Fibroblast of lung (primary cell): ENCODE measurements around the gene HCN1. TPM values are rescaled to one million over a fixed set of nuclear protein-coding genes. Genes with fewer than 3 reads are reported as not detected.

Experiments used
- DNase-seq, 2 donors: peaks; one replicate each; pipeline versions ENCODE4 v3.0.0 to v3.0.0-alpha.2; 2010; ENCODE audit warnings: low read depth in 2 of 2
- H2AFZ ChIP-seq: 2 replicates; pipeline ENCODE4 v1.5.1; 2012; ENCODE audit warnings: low read length, control low read depth, inconsistent platforms
- H3K27ac ChIP-seq: 2 replicates; pipeline ENCODE4 v1.5.1; 2011; ENCODE audit warnings: low read length, control low read depth; ENCODE audit not compliant: insufficient read depth
- H3K27me3 ChIP-seq: 2 replicates; pipeline ENCODE4 v1.5.1; 2011; ENCODE audit warnings: mild to moderate bottlenecking, low read length; ENCODE audit not compliant: control insufficient read depth, insufficient read depth
- H3K36me3 ChIP-seq: 2 replicates; pipeline ENCODE4 v1.5.1; 2011; ENCODE audit warnings: low read length; ENCODE audit not compliant: control insufficient read depth, insufficient read depth
- H3K4me1 ChIP-seq: 2 replicates; pipeline ENCODE4 v1.5.1; 2011; ENCODE audit warnings: low read length; ENCODE audit not compliant: control insufficient read depth, insufficient read depth; ENCODE audit errors: extremely low read depth
- H3K4me2 ChIP-seq: 2 replicates; pipeline ENCODE4 v1.5.1; 2011; ENCODE audit warnings: low read length, control low read depth; ENCODE audit not compliant: insufficient read depth; ENCODE audit errors: extremely low read depth
- H3K4me3 ChIP-seq, 4 experiments: fragments of 200-600 bp in 1 of 4; sonication (generic) in 1 of 4; replicated peaks in 1 of 4; 2 replicates each; pipeline ENCODE4 v1.5.1; 2011 to 2016; ENCODE audit warnings: low read length in 4 of 4, low read depth in 3 of 4, mild to moderate bottlenecking in 3 of 4, control low read depth in 2 of 4, inconsistent platforms in 1 of 4, mixed read lengths in 1 of 4; ENCODE audit not compliant: insufficient read depth in 1 of 4; ENCODE audit errors: control extremely low read depth in 1 of 4
- H3K79me2 ChIP-seq: 2 replicates; pipeline ENCODE4 v1.5.1; 2012; ENCODE audit warnings: mild to moderate bottlenecking, low read length, inconsistent platforms; ENCODE audit not compliant: control insufficient read depth, insufficient read depth
- H3K9ac ChIP-seq: 2 replicates; pipeline ENCODE4 v1.5.1; 2011; ENCODE audit warnings: mild to moderate bottlenecking, low read length, control low read depth; ENCODE audit not compliant: insufficient read depth
- H3K9me3 ChIP-seq: 2 replicates; pipeline ENCODE4 v1.5.1; 2012; ENCODE audit warnings: low read depth, low read length; ENCODE audit not compliant: control insufficient read depth, insufficient read depth
- H4K20me1 ChIP-seq: 2 replicates; pipeline ENCODE4 v1.5.1; 2011; ENCODE audit warnings: low read length; ENCODE audit not compliant: control insufficient read depth, insufficient read depth; ENCODE audit errors: extremely low read depth
- EZH2 ChIP-seq: IDR thresholded peaks from 2 replicates; pipeline ENCODE4 v1.5.1; 2012; ENCODE audit warnings: low read length, control low read depth, mild to moderate bottlenecking; ENCODE audit errors: missing control alignments
- polyA plus RNA-seq, 2 donors: library from polyadenylated mRNA; depleted of rRNA in 1 of 2; stranded (reverse) in 1 of 2; unstranded in 1 of 2; fragments of >200 nt; gene quantifications; 2 replicates each; pipeline ENCODE4 v1.2.1, GENCODE V29; 2011 to 2012; ENCODE audit warnings: missing spikeins in 1 of 2
- total RNA-seq: library from RNA; depleted of rRNA; stranded (reverse); fragments of >200 nt; gene quantifications from 2 replicates; pipeline ENCODE4 v1.2.1, GENCODE V29; 2014
- TF ChIP-seq, protein P1 (sequence below), 2 donors: IDR thresholded peaks in 1 of 2; conservative IDR thresholded peaks in 1 of 2; 1 replicate in 1 of 2; 2 replicates in 1 of 2; pipeline ENCODE4 v1.5.1; 2011 to 2012; ENCODE audit warnings: low read length in 2 of 2, control low read depth in 1 of 2, inconsistent platforms in 1 of 2, low read depth in 1 of 2, mild to moderate bottlenecking in 1 of 2

HCN1 gene
- total and polyA plus RNA-seq, 2 donors (not counting 1 experiment from before 2014, with no cell fraction given): not detected

DNA sequence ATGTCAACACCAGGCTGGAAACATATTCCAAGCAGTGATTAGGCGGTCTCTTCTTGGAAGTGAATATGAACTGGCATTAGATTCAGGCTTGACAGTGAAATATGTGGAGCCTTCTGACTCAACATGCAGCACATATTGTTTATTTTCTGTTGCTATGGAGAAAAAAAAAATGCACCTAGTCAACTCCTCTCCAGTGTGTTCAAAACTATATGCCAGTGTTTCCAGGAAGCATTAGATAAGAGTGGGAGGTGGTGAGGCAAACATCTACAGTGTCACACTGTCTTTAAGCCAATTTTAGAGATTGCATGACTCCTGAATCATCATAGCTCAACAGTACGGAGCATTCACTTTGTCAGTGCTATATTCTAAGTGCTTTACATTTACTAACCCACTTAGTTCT lies 117.9 kb downstream of the HCN1 start:
- Histone ChIP-seq H3K27ac (no peak overlapping the region), H3K4me2 (no peak overlapping the region), H4K20me1 (no peaks in the 10 kb centered on the region), H3K4me1 (no peaks in the 10 kb centered on the region), H2AFZ (no peak overlapping the region), H3K79me2 (no peaks in the 10 kb centered on the region), H3K27me3 (no peaks in the 10 kb centered on the region), H3K4me3 (no peak overlapping the region), H3K9ac (no peak overlapping the region), H3K9me3 (no peaks in the 10 kb centered on the region), H3K36me3 (no peaks in the 10 kb centered on the region)
- no peak for DNase-seq
- TF ChIP-seq, protein P1, sequence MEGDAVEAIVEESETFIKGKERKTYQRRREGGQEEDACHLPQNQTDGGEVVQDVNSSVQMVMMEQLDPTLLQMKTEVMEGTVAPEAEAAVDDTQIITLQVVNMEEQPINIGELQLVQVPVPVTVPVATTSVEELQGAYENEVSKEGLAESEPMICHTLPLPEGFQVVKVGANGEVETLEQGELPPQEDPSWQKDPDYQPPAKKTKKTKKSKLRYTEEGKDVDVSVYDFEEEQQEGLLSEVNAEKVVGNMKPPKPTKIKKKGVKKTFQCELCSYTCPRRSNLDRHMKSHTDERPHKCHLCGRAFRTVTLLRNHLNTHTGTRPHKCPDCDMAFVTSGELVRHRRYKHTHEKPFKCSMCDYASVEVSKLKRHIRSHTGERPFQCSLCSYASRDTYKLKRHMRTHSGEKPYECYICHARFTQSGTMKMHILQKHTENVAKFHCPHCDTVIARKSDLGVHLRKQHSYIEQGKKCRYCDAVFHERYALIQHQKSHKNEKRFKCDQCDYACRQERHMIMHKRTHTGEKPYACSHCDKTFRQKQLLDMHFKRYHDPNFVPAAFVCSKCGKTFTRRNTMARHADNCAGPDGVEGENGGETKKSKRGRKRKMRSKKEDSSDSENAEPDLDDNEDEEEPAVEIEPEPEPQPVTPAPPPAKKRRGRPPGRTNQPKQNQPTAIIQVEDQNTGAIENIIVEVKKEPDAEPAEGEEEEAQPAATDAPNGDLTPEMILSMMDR (conservative IDR thresholded peaks at IDR 0.05 in 1 of 2, IDR thresholded peaks at IDR 0.05 in 1 of 2; ENCODE audit: low read depth in 1 of 2, low read length in 2 of 2): no peak
- no peak for TF ChIP-seq EZH2

DNA sequence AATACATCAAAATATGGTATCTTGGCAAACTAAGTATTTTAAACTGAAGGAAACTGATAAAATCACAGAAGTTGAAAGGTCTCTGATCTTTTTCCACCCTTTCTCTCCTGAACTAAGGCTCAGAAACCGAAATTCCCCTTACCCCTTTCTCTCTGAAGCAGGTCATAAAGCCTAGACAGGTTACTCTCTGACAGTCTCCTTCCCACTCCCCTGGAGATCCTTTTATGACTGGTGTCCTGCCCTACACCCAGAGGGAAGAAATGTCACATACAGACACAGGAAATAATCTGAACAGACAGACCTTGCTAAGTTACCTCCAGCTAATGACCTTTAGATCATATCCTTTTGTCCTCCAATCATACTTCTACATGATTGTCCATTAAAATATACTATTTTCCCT lies 127.4 kb downstream of the HCN1 start:
- no peaks in the 10 kb centered on the region for H3K36me3 ChIP-seq

DNA sequence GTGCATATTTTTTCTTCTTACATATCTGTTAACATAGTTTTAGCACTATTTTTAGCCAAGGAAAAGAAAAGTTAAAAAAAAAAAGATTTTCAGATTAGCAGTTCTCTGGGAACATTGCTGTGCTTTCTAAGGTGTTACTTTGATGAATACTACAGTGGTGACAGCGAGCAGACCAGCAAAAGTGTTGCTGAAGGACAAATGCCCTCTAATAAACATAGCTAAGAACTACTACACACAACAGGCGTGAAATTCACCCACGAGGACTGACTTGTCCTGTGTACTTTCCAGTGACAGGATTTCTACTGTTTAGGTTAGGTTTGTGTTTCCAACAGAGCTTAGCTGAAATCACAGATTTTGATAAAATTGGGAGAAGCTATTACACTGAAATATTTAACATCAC lies 153.8 kb downstream of the HCN1 start:
- Histone ChIP-seq H3K9me3 (no peaks in the 10 kb centered on the region), H3K27ac (no peak overlapping the region), H4K20me1 (no peaks in the 10 kb centered on the region), H3K4me3 (no peak overlapping the region), H3K36me3 (no peaks in the 10 kb centered on the region), H3K4me1 (no peaks in the 10 kb centered on the region), H3K27me3 (no peaks in the 10 kb centered on the region), H3K79me2 (no peaks in the 10 kb centered on the region), H2AFZ (no peak overlapping the region), H3K4me2 (no peak overlapping the region), H3K9ac (no peak overlapping the region)
- no peak for TF ChIP-seq EZH2
- TF ChIP-seq, protein P1 (conservative IDR thresholded peaks at IDR 0.05 in 1 of 2, IDR thresholded peaks at IDR 0.05 in 1 of 2; ENCODE audit: low read depth in 1 of 2, low read length in 2 of 2): no peak
- no peak for DNase-seq

More for the DNA sequence above, 127.4 kb downstream of the HCN1 start:
- no peaks in the 10 kb centered on the region for H3K27me3 ChIP-seq
- H3K27ac ChIP-seq: no peak overlapping the region
- H3K9ac ChIP-seq: no peak overlapping the region
- H3K4me3 ChIP-seq: no peak overlapping the region
- H3K4me1 ChIP-seq: no peaks in the 10 kb centered on the region
- no peaks in the 10 kb centered on the region for H3K79me2 ChIP-seq
- no peak for DNase-seq
- no peak overlapping the region for H2AFZ ChIP-seq
- TF ChIP-seq, protein P1 (conservative IDR thresholded peaks at IDR 0.05 in 1 of 2, IDR thresholded peaks at IDR 0.05 in 1 of 2; ENCODE audit: low read depth in 1 of 2, low read length in 2 of 2): no peak
- TF ChIP-seq EZH2: no peak
- H3K4me2 ChIP-seq: no peak overlapping the region
- no peaks in the 10 kb centered on the region for H4K20me1 ChIP-seq
- H3K9me3 ChIP-seq: no peaks in the 10 kb centered on the region
